Epithelial cell of proximal tubule (primary cell): Measurements from ENCODE around the gene FBXL19. TPM values are rescaled to one million over a fixed set of nuclear protein-coding genes. Genes with fewer than 3 reads are reported as not detected.

ENCODE experiments used
- DNase-seq: peaks from one replicate; pipeline ENCODE4 v3.0.0-alpha.2; 2011; ENCODE audit warnings: low read depth
- H3K4me3 ChIP-seq: 2 replicates; pipeline ENCODE4 v1.5.1; 2011; ENCODE audit warnings: low read depth, mild to moderate bottlenecking, low read length
- CTCF ChIP-seq: conservative IDR thresholded peaks from 2 replicates; pipeline ENCODE4 v1.5.1; 2012; ENCODE audit warnings: low read depth, mild to moderate bottlenecking, low read length
- total RNA-seq: library from RNA; depleted of rRNA; stranded (reverse); fragments of >200 nt; gene quantifications from 2 replicates; pipeline ENCODE4 v1.2.3, GENCODE V29; 2015

FBXL19 gene
- total RNA-seq, 1 donor from 2014 or later, result 65.3 TPM

DNA sequence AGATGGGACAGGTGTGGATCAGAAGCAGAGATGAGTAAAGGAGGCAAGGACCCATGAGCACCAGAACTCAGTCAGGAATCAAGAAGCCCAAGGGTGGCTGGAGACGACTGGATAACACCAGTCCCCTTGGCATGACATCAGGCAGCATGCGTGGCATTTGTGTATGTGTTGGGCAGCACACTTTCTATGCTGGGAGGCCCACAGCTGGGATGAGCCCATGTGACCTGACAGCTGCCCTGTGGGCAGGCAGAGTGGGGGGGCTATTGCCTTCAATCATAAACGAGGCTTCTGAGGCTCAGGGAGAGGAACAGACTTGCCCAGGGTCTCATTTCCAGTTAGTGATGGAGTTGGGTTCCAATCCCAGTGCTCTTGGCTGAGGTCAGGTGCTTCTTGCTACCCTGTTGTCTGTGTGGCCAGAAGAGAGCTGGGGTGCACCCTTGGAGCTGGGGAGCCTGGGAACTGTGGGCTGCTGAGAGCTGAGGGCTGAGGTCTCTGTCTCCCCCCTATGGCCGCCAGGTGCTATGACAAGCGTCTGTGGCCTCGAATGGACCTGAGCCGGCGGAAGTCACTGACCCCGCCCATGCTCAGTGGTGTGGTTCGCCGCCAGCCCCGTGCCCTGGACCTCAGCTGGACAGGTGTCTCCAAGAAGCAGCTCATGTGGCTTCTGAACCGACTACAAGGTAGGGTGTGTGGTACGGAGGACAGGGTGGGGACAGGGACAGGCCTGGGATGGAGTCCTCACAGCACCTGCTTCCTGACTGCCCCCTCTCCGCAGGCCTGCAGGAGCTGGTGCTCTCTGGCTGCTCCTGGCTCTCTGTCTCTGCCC, 18.4 kb downstream of the FBXL19 start:
- peak overlapping the region; percentile 9 for H3K4me3 ChIP-seq
- peak; percentile 90 for TF ChIP-seq CTCF
- no peak for DNase-seq

- peak overlapping the region; percentile 9 for H3K4me3 ChIP-seq
- no peak for DNase-seq
- no peak for TF ChIP-seq CTCF
These were observed 19.0 kb downstream of the FBXL19 start for GRCh38 chr16:30942426-30942806.

DNA sequence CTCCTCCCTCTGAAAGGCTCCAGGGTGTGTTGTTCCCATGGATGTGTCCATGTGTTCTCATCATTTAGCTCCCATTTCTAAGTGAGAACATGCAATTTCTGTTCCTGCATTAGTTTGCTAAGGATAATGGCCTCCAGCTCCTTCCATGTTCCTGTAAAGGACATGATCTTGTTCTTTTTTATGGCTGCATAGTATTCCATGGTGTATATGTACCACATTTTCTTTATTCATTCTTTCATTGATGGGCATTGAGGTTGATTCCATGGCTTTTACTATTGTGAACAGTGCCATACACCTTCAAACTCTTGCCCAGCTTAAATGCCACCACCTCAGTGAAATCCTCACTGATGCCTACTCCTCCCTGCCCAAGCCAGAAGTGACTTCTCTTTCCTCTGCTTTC, 21.0 kb downstream of the FBXL19 start:
- no peak for TF ChIP-seq CTCF
- no peak for DNase-seq
- no peak overlapping the region for H3K4me3 ChIP-seq

DNA sequence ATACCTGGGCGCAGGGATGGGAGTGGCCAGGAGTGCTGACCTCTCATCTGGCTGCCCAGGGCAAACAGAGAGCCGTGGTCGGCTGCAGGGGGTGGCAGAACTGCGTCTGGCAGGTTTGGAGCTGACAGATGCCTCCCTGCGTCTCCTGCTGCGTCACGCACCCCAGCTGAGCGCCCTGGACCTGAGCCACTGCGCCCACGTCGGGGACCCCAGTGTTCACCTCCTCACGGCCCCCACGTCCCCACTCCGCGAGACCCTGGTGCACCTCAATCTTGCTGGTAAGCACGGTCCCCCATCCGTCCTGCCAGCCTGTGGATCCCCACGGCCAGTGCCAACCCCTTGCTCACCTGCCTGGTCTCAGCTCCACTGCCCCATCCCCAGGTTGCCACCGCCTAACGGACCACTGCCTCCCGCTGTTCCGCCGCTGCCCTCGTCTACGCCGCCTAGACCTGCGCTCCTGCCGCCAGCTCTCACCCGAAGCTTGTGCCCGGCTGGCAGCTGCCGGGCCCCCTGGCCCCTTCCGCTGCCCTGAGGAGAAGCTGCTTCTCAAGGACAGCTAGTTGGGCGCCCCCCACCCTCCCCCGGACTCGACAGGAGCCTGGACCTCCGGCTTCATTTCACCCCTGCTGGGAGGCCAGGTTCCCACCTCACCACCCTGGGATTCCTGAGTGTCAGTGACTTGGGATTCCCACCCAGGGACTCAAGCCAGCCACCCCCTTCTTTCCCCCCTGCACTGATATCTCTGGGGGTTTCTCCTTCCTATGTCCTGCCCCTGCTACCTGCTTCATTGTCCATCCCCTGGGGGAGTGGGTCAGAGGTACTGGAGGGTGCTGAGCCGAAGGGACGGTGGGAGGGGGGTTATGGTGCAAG, 23.5 kb downstream of the FBXL19 start:
- no peak overlapping the region for H3K4me3 ChIP-seq
- no peak for DNase-seq
- no peak for TF ChIP-seq CTCF

DNA sequence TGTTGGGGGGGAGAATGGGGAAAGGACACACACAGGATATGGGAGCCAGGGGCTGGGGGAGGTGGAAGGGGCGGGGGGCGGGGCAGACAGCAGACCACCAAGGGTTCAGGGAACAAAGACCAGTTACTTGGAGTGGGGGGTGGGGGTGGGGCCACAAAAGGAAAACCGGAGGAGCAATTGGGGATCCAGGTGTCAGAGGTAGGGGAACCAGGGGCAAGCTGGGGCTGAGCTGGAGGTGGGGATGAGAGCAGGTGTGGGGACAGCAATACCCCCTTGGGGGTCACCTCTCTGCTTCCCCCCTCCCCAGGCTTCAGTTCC, 24.1 kb downstream of the FBXL19 start:
- no peak for TF ChIP-seq CTCF
- no peak overlapping the region for H3K4me3 ChIP-seq
- no peak for DNase-seq

DNA sequence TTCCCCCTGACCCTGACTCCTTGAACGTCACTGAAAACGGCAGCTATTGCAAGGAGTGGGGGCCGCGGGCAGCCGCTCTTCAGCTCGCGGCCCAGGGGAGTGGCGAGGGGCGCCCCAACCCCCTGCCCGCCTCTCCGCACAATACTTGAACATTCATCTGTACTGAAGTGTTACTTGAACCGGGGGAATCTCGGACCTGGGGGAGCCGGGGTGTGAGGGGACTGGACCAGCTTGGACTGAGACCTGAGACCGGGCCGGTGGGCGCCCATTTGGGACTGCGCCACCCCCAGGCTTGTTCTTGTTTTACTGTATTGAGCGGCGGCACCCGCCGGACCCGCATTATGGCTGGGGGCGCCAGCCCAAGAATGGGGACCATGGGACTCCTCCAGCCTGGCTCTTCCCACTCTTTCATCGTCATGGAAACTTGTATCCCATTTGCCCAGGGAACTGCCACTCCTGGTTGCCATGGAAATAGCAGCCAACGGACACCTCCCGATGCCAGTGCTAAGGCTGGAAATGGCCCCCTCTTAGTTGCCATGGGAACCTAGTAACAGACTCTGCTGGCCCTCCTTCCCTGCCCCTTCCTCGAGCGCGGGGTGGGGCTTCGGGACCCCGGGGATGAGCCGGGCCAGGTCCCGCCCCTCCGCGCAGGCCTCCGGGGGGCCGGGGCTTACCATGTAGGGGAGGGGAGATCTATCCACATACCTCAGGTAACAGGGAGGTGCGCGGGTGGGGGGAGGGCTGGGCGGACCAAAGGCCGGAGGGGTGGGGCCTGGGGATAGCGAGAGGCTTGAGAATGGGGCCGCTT, 24.7 kb downstream of the FBXL19 start:
- H3K4me3 ChIP-seq, result peak overlapping the region; percentile 95
- TF ChIP-seq CTCF, result no peak
- peak; percentile 84 for DNase-seq
